Measurements from ENCODE around the gene CLCN7. TPM values are rescaled to one million over a fixed set of nuclear protein-coding genes. Genes with fewer than 3 reads are reported as not detected.

Gene CLCN7
- total RNA-seq, 1 experiment from 2014 or later = 64.0 TPM

DNA sequence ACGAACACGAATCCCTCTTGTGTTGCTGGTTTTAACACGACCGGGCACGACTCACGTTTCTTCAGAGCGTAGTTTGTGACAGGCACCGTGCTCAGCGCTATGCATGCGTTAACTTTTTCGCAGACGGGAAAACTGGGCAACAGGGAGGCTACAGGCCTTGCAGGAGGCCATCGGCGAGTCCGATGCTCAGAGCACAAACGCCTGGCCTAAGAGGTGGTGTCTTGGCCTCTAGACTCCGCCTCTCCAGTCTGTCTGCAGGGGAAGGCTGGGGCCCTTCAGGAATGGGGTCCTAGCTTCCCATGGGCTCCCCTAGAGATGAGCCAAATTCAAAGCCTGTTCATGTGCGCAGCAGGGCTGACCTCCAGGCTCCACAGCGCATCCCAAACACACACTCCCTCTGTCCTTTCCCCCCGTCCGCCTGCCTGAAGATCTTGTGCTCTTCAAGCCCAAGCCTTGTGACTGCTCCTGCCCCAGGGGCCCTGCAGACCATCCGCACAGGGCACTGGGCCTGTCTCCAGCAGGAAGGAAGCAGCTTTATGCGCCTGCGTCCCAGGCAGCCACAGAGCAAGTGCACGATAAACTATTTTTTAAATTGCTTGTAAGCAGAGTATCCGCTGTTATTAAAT, 3.1 kb downstream of the CLCN7 start:
- H3K4me2 ChIP-seq (ENCODE audit: low read length) = peak overlapping the region; percentile 67
- H3K27me3 ChIP-seq (ENCODE audit: insufficient read depth, low read length) = no peaks in the 10 kb centered on the region
- H2AFZ ChIP-seq (ENCODE audit: low read depth, low read length, poor library complexity, severe bottlenecking) = no peak overlapping the region
- no peak overlapping the region for H3K9ac ChIP-seq (ENCODE audit: low read length)
- ChIA-PET RAD21 (ENCODE audit: low non-redundant PET in 1 of 2, low total read pairs in 2 of 2, uncharacterized antibody in 2 of 2, unreplicated experiment in 2 of 2) (no interaction called here), CTCF (no interaction called here), POLR2A (no interaction called here)
- no TSS peak for BruUV-seq (replicated peaks)
- TF ChIP-seq JUND (IDR thresholded peaks at IDR 0.05) (no peak), POLR2A (IDR thresholded peaks at IDR 0.05; ENCODE audit: borderline replicate concordance, extremely low read depth, insufficient read depth, insufficient read length) (no peak), ZBTB33 (IDR thresholded peaks at IDR 0.05; ENCODE audit: extremely low read depth, insufficient replicate concordance, low read length) (no peak), SIN3A (IDR thresholded peaks at IDR 0.05; ENCODE audit: low read depth) (no peak), ELF1 (IDR thresholded peaks at IDR 0.05; ENCODE audit: borderline replicate concordance, low read depth) (no peak), SP1 (IDR thresholded peaks at IDR 0.05; ENCODE audit: low read depth) (no peak), TCF7L2 (IDR thresholded peaks at IDR 0.05; ENCODE audit: borderline replicate concordance, extremely low read depth, insufficient read depth, insufficient read length) (no peak), ZFX (IDR thresholded peaks at IDR 0.05) (no peak), FOSL1 (IDR thresholded peaks at IDR 0.05; ENCODE audit: low read depth) (no peak), EZH2phosphoT487 (IDR thresholded peaks at IDR 0.05; ENCODE audit: borderline replicate concordance) (no peak), CEBPB (IDR thresholded peaks at IDR 0.05; ENCODE audit: low read depth) (no peak), YY1 (IDR thresholded peaks at IDR 0.05; ENCODE audit: extremely low read depth, insufficient replicate concordance, low read depth, low read length) (no peak), RAD21 (IDR thresholded peaks at IDR 0.05; ENCODE audit: low read depth) (no peak)
- TF ChIP-seq, protein P1, sequence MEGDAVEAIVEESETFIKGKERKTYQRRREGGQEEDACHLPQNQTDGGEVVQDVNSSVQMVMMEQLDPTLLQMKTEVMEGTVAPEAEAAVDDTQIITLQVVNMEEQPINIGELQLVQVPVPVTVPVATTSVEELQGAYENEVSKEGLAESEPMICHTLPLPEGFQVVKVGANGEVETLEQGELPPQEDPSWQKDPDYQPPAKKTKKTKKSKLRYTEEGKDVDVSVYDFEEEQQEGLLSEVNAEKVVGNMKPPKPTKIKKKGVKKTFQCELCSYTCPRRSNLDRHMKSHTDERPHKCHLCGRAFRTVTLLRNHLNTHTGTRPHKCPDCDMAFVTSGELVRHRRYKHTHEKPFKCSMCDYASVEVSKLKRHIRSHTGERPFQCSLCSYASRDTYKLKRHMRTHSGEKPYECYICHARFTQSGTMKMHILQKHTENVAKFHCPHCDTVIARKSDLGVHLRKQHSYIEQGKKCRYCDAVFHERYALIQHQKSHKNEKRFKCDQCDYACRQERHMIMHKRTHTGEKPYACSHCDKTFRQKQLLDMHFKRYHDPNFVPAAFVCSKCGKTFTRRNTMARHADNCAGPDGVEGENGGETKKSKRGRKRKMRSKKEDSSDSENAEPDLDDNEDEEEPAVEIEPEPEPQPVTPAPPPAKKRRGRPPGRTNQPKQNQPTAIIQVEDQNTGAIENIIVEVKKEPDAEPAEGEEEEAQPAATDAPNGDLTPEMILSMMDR (IDR thresholded peaks at IDR 0.05 in 2 of 3, conservative IDR thresholded peaks at IDR 0.05 in 1 of 3; ENCODE audit: borderline replicate concordance in 1 of 3, insufficient read depth in 1 of 3, low read depth in 2 of 3, low read length in 2 of 3) = no peak
- H3K36me3 ChIP-seq (ENCODE audit: control insufficient read depth in 1 of 2, insufficient read depth in 2 of 2, low read length in 2 of 2) = no peaks in the 10 kb centered on the region
- peaks cover 20 to 45% of the 10 kb centered on the region in 2 experiments; a peak in 3 of 4 replicates for H3K4me1 ChIP-seq (ENCODE audit: control insufficient read depth in 1 of 2, insufficient read depth in 2 of 2, low read length in 2 of 2)
- H3K9me2 ChIP-seq (ENCODE audit: insufficient read depth) = no peaks in the 10 kb centered on the region
- H3K9me3 ChIP-seq (ENCODE audit: control insufficient read depth in 1 of 2, insufficient read depth in 1 of 2, low read depth in 1 of 2, low read length in 2 of 2) = no peaks in the 10 kb centered on the region
- no peaks in the 10 kb centered on the region for H4K20me1 ChIP-seq (ENCODE audit: insufficient read depth)
- ATAC-seq (no peak), DNase-seq (ENCODE audit: low read depth, low spot score) (no peak)
- no peak overlapping the region for H3K4me3 ChIP-seq (replicated peaks in 1 of 2; ENCODE audit: low read depth in 1 of 2, low read length in 2 of 2)
- peaks cover 55% of the 10 kb centered on the region for H3K79me2 ChIP-seq (ENCODE audit: insufficient read depth, low read length)
- intact Hi-C loops (cut with micrococcal nuclease) = no loop called here
- H3K27ac ChIP-seq (ENCODE audit: low read depth, low read length) = no peak overlapping the region
